ENCODE results near the gene CHRNE. TPM values are rescaled to one million over a fixed set of nuclear protein-coding genes. Genes with fewer than 3 reads are reported as not detected.

The CHRNE gene
- polyA plus RNA-seq (0.02 to 0.04 TPM in 2 of 3 replicates, not detected in the other), polyA minus RNA-seq (0.16 TPM in 1 of 3 replicates, not detected in the others)
- polyA plus RNA-seq (2011; ENCODE audit: low read depth): not detected
- not detected in 2 replicates for polyA plus RNA-seq (2011; cell fraction: cytosol; rRNA removed)
- polyA plus RNA-seq (2011; cell fraction: nucleus; rRNA removed): 0.07 and 0.24 TPM in 2 replicates
- 0.17 and 0.65 TPM in 2 replicates for polyA plus RNA-seq (2012; ENCODE audit: low replicate concordance)
- not detected for polyA minus RNA-seq (2011; cell fraction: cytosol; rRNA and poly(A)+ RNA removed)
- polyA minus RNA-seq (2011; cell fraction: nucleus; rRNA and poly(A)+ RNA removed): not detected in 2 replicates

DNA sequence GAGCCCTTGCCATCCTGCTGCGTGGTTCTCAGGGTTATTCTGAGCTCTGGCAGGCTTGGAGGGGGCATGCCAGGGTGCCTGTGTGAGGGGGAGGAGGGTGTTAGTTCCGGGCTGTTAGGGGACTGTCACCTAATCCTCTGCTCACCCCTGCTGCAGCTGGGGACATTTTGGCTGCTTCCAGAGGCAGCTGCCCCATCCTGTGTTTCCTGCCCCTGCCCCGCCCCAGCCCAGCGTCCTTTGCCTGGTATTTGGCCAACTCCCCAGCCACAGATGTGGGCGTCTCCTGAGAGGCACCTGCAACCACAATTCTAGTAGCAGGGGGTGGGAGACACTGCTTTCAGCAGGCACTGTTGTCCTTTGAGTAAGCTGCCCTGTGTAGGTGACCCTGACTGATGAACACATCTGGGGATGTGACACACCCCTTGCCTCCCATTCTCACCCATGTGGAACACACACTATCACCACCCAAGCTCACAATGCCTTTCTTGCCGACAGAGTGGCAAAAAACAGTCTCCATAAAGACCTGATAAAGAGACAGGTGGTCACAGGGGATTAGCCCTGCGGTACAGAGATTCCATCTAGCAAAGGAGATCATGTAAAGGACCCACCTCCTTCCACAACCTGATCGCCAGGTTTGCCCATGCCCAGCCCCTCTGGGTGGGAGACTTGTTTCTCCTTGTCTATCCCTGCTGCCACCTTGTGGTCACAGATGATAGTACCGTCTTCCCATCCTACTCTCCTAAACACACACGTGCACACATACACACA is at the start of gene CHRNE:
TSS of gene CHRNE (minus strand) at position 48 of the 768 bp plus-strand sequence. CDS start at position 13, 35 bp downstream.
- peak; percentile 79 to 92 (median 87) for TF ChIP-seq CTCF (optimal IDR thresholded peaks at IDR 0.05 in 1 of 3, IDR thresholded peaks at IDR 0.05 in 1 of 3, conservative IDR thresholded peaks at IDR 0.05 in 1 of 3; ENCODE audit: extremely low read depth in 1 of 3, insufficient read depth in 2 of 3, low read length in 3 of 3)
- TF ChIP-seq EZH2 (IDR thresholded peaks at IDR 0.05; ENCODE audit: low read length): no peak
- no peaks in the 10 kb centered on the region for H3K27me3 ChIP-seq (ENCODE audit: control insufficient read depth, extremely low read depth, insufficient read depth, low read length)
- H3K4me3 ChIP-seq (ENCODE audit: control insufficient read depth in 2 of 3, extremely low read depth in 1 of 3, insufficient read depth in 2 of 3, low read depth in 1 of 3, low read length in 3 of 3): peak within 1 kb of the TSS in 1 of 3 experiments; percentile 26
- H3K9me3 ChIP-seq (ENCODE audit: control insufficient read depth, low read depth, low read length): no peaks in the 10 kb centered on the region
- dilution Hi-C loops (cut with MboI; ENCODE audit: extremely low pct_ligation_motif_present, low sequenced_read_pairs): no loop called here
- H2AFZ ChIP-seq (ENCODE audit: control insufficient read depth, low read length): no peak within 1 kb of the TSS
- H3K79me2 ChIP-seq (ENCODE audit: control insufficient read depth, insufficient read depth, low read length): no peaks in the 10 kb centered on the region
- H3K36me3 ChIP-seq (ENCODE audit: control insufficient read depth in 2 of 2, extremely low read depth in 1 of 2, insufficient read depth in 2 of 2, low read length in 2 of 2): peaks cover 0 to 4% of the 10 kb centered on the region in 2 experiments
- H3K4me2 ChIP-seq (ENCODE audit: control insufficient read depth, extremely low read depth, insufficient read depth, low read depth, low read length): peak within 1 kb of the TSS; percentile 90
- FAIRE-seq: peak; percentile 92
- peaks cover 5% of the 10 kb centered on the region for H4K20me1 ChIP-seq (ENCODE audit: control insufficient read depth, extremely low read depth, insufficient read depth, low read length)
- peak within 1 kb of the TSS; percentile 26 for H3K27ac ChIP-seq (ENCODE audit: control insufficient read depth, insufficient read depth, low read length)
- peaks cover 20% of the 10 kb centered on the region for H3K4me1 ChIP-seq (ENCODE audit: control insufficient read depth, extremely low read depth, insufficient read depth, low read length)
- H3K9ac ChIP-seq (ENCODE audit: control insufficient read depth, extremely low read depth, insufficient read depth, low read length): peak within 1 kb of the TSS; percentile 33
- DNase-seq (ENCODE audit: low read depth, low spot score): peak; percentile 74
- no peaks in the 10 kb centered on the region for H3K9me1 ChIP-seq (ENCODE audit: control insufficient read depth, extremely low read depth, insufficient read depth, low read length)

GRCh38 chr17:4951486-4951885 is 48.6 kb upstream of the CHRNE start:
- Histone ChIP-seq H3K9me1 (ENCODE audit: control insufficient read depth, extremely low read depth, insufficient read depth, low read length) (peaks cover 2% of the 10 kb centered on the region), H3K27ac (ENCODE audit: control insufficient read depth, insufficient read depth, low read length) (no peak overlapping the region), H3K36me3 (ENCODE audit: control insufficient read depth in 2 of 2, extremely low read depth in 1 of 2, insufficient read depth in 2 of 2, low read length in 2 of 2) (peaks cover 4 to 10% of the 10 kb centered on the region in 2 experiments), H3K4me1 (ENCODE audit: control insufficient read depth, extremely low read depth, insufficient read depth, low read length) (peaks cover 16% of the 10 kb centered on the region), H3K4me2 (ENCODE audit: control insufficient read depth, extremely low read depth, insufficient read depth, low read depth, low read length) (no peak overlapping the region), H2AFZ (ENCODE audit: control insufficient read depth, low read length) (no peak overlapping the region), H4K20me1 (ENCODE audit: control insufficient read depth, extremely low read depth, insufficient read depth, low read length) (peaks cover 5% of the 10 kb centered on the region), H3K9ac (ENCODE audit: control insufficient read depth, extremely low read depth, insufficient read depth, low read length) (no peak overlapping the region), H3K27me3 (ENCODE audit: control insufficient read depth, extremely low read depth, insufficient read depth, low read length) (no peaks in the 10 kb centered on the region), H3K9me3 (ENCODE audit: control insufficient read depth, low read depth, low read length) (no peaks in the 10 kb centered on the region), H3K79me2 (ENCODE audit: control insufficient read depth, insufficient read depth, low read length) (peaks cover 16% of the 10 kb centered on the region), H3K4me3 (ENCODE audit: control insufficient read depth in 2 of 3, extremely low read depth in 1 of 3, insufficient read depth in 2 of 3, low read depth in 1 of 3, low read length in 3 of 3) (no peak overlapping the region)
- dilution Hi-C loops (cut with MboI; ENCODE audit: extremely low pct_ligation_motif_present, low sequenced_read_pairs): no loop called here
- FAIRE-seq: no peak
- no peak for TF ChIP-seq CTCF (optimal IDR thresholded peaks at IDR 0.05 in 1 of 3, IDR thresholded peaks at IDR 0.05 in 1 of 3, conservative IDR thresholded peaks at IDR 0.05 in 1 of 3; ENCODE audit: extremely low read depth in 1 of 3, insufficient read depth in 2 of 3, low read length in 3 of 3)
- no peak for DNase-seq (ENCODE audit: low read depth, low spot score)

Measured in keratinocyte (primary cell).